Prostate gland (tissue), 2 donors: ENCODE data around the gene APC.

Experiments used
- CTCF ChIP-seq, 4 experiments: fragments of 200-600 bp in 2 of 4; fragments of 450-650 bp in 2 of 4; sonication (generic) in 2 of 4; IDR thresholded peaks; 1 replicate in 3 of 4; 2 replicates in 1 of 4; pipeline ENCODE4 v1.5.1; 2016 to 2019; ENCODE audit warnings: antibody characterized with exemption in 4 of 4, mild to moderate bottlenecking in 2 of 4, moderate library complexity in 2 of 4
- POLR2A ChIP-seq: fragments of 450-650 bp; IDR thresholded peaks from one replicate; pipeline ENCODE4 v1.6.1; 2016; ENCODE audit warnings: antibody characterized with exemption, mild to moderate bottlenecking

- TF ChIP-seq POLR2A (no peak), CTCF (IDR thresholded peaks at IDR 0.05) (no peak)
These were observed 25.5 kb downstream of the APC start for GRCh38 chr5:112763165-112763564.
